ENCODE measurements around the gene RSPH6A. TPM values are rescaled to one million over a fixed set of nuclear protein-coding genes. Genes with fewer than 3 reads are reported as not detected.

RSPH6A gene
- total and polyA plus RNA-seq, 2 of the 13 experiments (the other 11 are each of a cell fraction or from before 2014, with no cell fraction given), result 0.07 TPM; not detected in 1

GRCh38 chr19:45792470-45793177, 22.5 kb downstream of the RSPH6A start, which contains the start of gene DMWD (continued):
- no peak for TF ChIP-seq ZNF142 (CRISPR knock-in tag; IDR thresholded peaks at IDR 0.05)
- no peak for TF ChIP-seq ZMAT5 (CRISPR knock-in tag; IDR thresholded peaks at IDR 0.05; ENCODE audit: borderline replicate concordance, low read depth)
- no peak for TF ChIP-seq BRF2 (CRISPR knock-in tag; IDR thresholded peaks at IDR 0.05)
- peak; percentile 48; the same call in 1 of the 2 replicates for TF ChIP-seq HCFC1 (IDR thresholded peaks at IDR 0.05; ENCODE audit: low read depth, low read length)
- peak; percentile 100 for TF ChIP-seq RFX1 (IDR thresholded peaks at IDR 0.05)
- 0 out of 2 replicates have a peak, but pooled peaks have one; percentile 17 for TF ChIP-seq FOXK1 (CRISPR knock-in tag; IDR thresholded peaks at IDR 0.05; ENCODE audit: borderline replicate concordance, low read depth)
- 0 out of 2 replicates have a peak, but pooled peaks have one; percentile 29 for TF ChIP-seq ZNF761 (CRISPR knock-in tag; conservative IDR thresholded peaks at IDR 0.05)
- no peak for TF ChIP-seq ZNF709 (CRISPR knock-in tag; IDR thresholded peaks at IDR 0.05)
- no peak for TF ChIP-seq PHF5A (CRISPR knock-in tag; IDR thresholded peaks at IDR 0.05; ENCODE audit: low read depth, unreplicated experiment)
- TF ChIP-seq ZNF557 (CRISPR knock-in tag; IDR thresholded peaks at IDR 0.05), result no peak
- TF ChIP-seq ARNT2 (CRISPR knock-in tag; IDR thresholded peaks at IDR 0.05; ENCODE audit: low read depth), result no peak; the same call in 1 of the 2 replicates
- TF ChIP-seq PBX3 (CRISPR knock-in tag; IDR thresholded peaks at IDR 0.05; ENCODE audit: borderline replicate concordance), result no peak
- TF ChIP-seq TBX3 (IDR thresholded peaks at IDR 0.05; ENCODE audit: borderline replicate concordance), result no peak
- TF ChIP-seq MXD4 (CRISPR knock-in tag; IDR thresholded peaks at IDR 0.05), result no peak
- peak; percentile 40; the same call in 1 of the 2 replicates for TF ChIP-seq NCOR1 (IDR thresholded peaks at IDR 0.05; ENCODE audit: borderline replicate concordance, low read length)
- TF ChIP-seq ELF3 (CRISPR knock-in tag; IDR thresholded peaks at IDR 0.05), result no peak
- TF ChIP-seq ZNF121 (CRISPR knock-in tag; IDR thresholded peaks at IDR 0.05), result no peak
- no peak for TF ChIP-seq SNAPC2 (CRISPR knock-in tag; IDR thresholded peaks at IDR 0.05)
- TF ChIP-seq NR2C2 (CRISPR knock-in tag; IDR thresholded peaks at IDR 0.05; ENCODE audit: borderline replicate concordance), result peak; percentile 69; the same call in 1 of the 2 replicates
- peak; percentile 66 for TF ChIP-seq DRAP1 (CRISPR knock-in tag; IDR thresholded peaks at IDR 0.05)

Data from HepG2 (cell line).